NCI-H1048 (cell line): ENCODE results near the gene WLS.

Source experiments
- DNase-seq: peaks from one replicate; lab custom pipeline; 2025; lab: John Stamatoyannopoulos, UW

Gene WLS

GRCh38 chr1:68085752-68086151, 146.6 kb downstream of the WLS start:
- no peak for DNase-seq

- DNase-seq: no peak
Measured at GRCh38 chr1:68083686-68084085, 148.6 kb downstream of the WLS start.

GRCh38 chr1:68081775-68082283, 150.5 kb downstream of the WLS start:
- no peak for DNase-seq

GRCh38 chr1:68078647-68079046, 153.7 kb downstream of the WLS start:
- no peak for DNase-seq
